ENCODE measurements around the gene ALDH3B2.
"Not testable (repeated sequence)": the region's sequence is repeated elsewhere in the genome, so short reads cannot be mapped to it uniquely, and the experiment has no call there.

Gene ALDH3B2

GRCh38 chr11:67629386-67630227 is 44.8 kb downstream of the ALDH3B2 start, which contains the start of gene NUDT8:
TSS of gene NUDT8 (minus strand) at chr11:67629937. CDS start at chr11:67629911, 26 bp downstream.
- peak; percentile 83 for DNase-seq (ENCODE audit: low spot score)

GRCh38 chr11:67628710-67629385 is 45.6 kb downstream of the ALDH3B2 start:
- no peak for DNase-seq (ENCODE audit: low spot score)

DNA sequence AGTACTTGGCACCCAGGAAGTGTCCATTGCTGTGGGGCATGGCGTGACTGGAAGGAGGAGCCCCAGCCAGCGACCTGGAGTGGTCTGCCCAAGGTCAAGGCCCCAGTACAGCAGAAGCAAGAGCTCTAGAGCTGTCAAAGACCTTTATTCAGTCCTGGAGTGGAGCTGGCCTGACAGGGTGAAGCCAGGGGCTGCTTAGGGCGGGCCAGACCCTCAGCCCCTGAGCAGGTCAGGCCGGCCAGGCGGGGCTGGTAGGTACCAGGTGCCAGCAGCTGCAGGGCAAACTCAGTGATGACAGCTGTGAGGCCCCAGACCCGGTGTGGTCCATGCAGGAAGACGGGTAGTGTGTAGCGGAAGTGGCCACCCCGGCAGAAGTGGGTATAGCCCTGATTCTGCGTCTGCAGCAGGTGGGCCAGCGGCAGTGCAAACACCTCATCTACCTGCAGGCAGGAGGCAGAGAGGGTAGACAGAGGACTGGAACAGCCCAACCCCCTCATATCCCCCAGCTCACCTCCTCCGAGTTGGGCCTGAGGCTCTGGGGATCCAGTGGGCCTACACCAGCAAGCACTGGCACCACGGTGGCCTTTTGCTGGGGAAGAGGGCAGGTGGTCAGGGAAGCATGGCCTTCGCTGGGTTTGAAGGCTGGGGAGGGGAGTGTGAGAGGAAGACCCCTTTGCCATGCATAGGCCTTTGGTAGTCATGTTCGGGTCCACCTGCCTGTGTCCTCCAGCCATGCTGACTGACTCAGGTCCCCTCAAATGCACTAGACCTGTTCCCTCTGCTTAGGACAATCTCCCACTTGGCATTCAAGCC is 46.4 kb downstream of the ALDH3B2 start:
- no peak for DNase-seq (ENCODE audit: low spot score)

GRCh38 chr11:67627441-67627811 is 47.0 kb downstream of the ALDH3B2 start:
- no peak for DNase-seq (ENCODE audit: low spot score)

DNA sequence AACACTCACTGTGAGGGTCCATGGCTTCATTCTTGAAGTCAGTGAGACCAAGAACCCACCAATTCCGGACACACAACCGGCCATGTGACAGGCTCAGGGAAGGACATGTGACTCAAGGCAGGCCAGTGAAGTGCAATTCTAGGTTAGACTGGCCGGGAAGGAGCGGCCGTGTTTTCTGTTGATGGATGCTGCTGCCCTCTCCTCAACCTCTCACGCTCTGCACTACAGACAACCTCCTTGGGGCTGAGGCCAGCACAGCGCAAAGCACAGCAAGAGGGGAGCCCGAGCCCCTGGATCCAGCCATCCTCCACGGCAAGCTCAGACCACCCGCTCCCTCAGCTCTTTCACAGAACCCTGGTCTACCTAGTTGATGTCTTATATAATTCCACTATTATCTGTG is 47.5 kb downstream of the ALDH3B2 start:
- DNase-seq (ENCODE audit: low spot score), result no peak

DNA sequence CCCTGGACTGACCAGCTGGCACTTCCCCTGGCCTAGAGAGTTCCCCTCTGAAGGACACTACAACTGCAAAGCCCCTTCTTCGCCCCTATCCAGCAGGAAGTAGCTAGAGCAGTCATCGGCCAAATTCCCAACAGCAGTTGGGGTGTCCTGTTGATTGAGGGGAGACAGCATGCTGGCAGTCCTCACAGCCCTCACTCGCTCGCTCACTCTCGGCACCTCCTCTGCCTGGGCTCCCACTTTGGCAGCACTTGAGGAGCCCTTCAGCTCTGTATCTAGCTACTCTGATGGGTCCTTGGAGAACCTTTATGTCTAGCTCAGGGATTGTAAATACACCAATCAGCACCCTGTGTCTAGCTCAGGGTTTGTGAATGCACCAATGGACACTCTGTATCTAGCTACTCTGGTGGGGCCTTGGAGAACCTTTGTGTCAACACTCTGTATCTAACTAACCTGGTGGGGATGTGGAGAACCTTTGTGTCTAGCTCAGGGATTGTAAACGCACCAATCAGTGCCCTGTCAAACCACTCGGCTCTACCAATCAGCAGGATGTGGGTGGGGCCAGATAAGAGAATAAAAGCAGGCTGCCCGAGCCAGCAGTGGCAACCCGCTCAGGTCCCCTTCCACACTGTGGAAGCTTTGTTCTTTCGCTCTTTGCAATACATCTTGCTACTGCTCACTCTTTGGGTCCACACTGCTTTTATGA is 48.1 kb downstream of the ALDH3B2 start:
- not testable (repeated sequence) for DNase-seq (ENCODE audit: low spot score)

DNA sequence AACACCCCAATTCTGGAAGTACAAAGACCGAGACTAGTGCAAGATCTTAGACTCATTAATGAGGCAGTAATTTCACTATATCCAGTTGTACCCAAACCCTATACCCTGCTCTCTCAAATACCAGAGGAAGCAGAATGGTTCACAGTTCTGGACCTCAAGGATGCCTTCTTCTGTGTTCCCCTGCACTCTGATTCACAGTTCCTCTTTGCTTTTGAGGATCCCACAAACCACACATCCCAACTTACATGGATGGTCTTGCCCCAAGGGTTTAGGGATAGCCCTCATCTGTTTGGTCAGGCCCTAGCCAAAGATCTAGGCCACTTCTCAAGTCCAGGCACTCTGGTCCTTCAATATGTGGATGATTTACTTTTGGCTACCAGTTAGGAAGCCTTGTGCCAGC is 50.6 kb downstream of the ALDH3B2 start:
- DNase-seq (ENCODE audit: low spot score), result not testable (repeated sequence)

DNA sequence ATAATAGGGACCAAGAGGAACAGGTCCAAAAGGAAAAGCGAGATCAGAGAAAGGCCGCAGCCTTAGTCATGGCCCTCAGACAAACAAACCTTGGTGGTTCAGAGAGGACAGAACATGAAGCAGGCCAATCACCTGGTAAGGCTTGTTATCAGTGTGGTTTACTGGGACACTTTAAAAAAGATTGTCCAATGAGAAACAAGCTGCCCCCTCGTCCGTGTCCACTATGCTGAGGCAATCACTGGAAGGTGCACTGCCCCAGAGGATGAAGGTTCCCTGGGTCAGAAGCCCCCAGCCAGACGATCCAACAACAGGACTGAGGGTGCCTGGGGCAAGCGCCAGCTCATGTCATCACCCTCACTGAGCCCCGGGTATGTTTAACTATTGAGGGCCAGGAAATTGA is 51.5 kb downstream of the ALDH3B2 start:
- not testable (repeated sequence) for DNase-seq (ENCODE audit: low spot score)

DNA sequence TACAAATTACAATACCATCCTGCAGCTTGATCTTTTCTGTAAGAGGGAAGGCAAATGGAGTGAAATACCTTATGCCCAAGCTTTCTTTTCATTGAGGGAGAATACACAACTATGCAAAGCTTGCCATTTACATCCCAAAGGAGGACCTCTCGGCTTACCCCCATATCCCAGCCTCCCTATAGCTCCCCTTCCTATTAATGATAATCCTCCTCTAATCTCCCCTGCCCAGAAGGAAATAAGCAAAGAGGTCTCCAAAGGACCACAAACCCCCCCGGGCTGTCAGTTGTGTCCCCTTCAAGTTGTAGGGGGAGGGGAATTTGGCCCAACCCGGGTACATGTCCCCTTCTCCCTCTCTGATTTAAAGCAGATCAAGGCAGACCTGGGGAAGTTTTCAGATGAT is 52.5 kb downstream of the ALDH3B2 start:
- not testable (repeated sequence) for DNase-seq (ENCODE audit: low spot score)

DNA sequence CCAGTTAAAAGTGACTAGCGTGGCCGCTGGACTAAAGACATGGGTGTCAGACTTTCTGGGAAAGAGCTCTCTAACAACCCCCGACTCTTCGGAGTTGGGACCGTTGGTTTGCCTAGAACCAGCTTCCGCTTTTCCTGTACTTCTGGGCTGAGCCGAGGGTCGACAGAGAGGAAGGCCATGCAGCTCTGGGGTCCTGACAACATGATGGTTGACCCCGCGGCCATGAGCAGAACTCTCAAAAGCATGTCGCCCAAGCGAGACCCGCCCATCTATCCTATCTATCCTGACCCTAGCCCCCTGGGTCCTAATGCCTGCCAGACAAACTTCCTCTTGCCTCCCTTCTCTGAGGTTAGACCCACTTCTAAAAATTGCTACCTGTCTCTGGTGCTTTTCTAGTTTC is 53.8 kb downstream of the ALDH3B2 start:
- DNase-seq (ENCODE audit: low spot score), result not testable (repeated sequence)

DNA sequence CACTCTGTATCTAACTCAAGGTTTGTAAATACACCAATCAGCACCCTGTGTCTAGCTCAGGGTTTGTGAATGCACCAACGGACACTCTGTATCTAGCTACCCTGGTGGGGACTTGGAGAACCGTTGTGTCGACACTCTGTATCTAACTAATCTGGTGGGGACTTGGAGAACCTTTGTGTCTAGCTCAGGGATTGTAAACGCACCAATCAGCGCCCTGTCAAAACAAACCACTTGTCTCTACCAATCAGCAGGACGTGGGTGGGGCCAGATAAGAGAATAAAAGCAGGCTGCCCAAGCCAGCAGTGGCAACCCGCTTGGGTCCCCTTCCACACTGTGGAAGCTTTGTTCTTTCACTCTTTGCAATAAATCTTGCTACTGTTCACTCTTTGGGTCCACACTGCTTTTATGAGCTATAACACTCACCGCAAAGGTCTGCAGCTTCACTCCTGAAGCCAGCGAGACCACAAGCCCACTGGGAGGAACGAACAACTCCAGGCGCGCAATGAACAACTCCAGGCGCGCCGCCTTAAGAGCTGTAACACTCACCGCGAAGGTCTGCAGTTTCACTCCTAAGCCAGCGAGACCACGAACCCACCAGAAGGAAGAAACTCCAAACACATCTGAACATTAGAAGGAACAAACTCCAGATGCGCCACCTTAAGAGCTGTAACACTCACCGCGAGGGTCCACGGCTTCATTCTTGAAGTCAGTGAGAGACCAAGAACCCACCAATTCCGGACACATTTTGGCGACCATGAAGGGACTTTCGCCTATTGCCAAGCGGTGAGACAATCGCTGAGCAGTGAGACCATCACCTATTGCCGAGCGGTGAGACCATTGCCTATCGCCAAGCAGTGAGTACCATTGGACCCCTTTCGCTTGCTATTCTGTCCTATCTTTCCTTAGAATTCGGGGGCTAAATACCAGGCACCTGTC is 54.5 kb downstream of the ALDH3B2 start:
- not testable (repeated sequence) for DNase-seq (ENCODE audit: low spot score)

DNA sequence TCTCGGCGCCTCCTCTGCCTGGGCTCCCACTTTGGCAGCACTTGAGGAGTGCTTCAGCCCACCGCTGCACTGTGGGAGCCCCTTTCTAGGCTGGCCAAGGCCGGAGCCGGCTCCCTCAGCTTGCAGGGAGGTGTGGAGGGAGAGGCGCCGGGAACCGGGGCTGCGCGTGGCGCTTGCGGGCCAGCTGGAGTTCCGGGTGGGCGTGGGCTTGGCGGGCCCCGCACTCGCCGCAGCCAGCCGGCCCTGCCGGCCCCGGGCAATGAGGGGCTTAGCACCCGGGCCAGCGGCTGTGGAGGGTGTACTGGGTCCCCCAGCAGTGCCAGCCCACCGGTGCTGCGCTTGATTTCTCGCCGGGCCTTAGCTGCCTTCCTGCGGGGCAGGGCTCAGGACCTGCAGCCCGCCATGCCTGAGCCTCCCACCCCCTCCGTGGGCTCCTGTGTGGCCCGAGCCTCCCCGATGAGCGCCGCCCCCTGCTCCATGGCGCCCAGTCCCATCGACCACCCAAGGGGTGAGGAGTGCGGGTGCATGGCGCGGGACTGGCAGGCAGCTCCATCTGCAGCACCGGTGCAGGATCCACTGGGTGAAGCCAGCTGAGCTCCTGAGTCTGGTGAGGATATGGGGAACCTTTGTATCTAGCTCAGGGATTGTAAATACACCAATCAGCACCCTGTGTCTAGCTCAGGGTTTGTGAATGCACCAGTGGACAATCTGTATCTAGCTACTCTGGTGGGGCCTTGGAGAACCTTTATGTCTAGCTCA is 55.3 kb downstream of the ALDH3B2 start:
- not testable (repeated sequence) for DNase-seq (ENCODE audit: low spot score)

DNA sequence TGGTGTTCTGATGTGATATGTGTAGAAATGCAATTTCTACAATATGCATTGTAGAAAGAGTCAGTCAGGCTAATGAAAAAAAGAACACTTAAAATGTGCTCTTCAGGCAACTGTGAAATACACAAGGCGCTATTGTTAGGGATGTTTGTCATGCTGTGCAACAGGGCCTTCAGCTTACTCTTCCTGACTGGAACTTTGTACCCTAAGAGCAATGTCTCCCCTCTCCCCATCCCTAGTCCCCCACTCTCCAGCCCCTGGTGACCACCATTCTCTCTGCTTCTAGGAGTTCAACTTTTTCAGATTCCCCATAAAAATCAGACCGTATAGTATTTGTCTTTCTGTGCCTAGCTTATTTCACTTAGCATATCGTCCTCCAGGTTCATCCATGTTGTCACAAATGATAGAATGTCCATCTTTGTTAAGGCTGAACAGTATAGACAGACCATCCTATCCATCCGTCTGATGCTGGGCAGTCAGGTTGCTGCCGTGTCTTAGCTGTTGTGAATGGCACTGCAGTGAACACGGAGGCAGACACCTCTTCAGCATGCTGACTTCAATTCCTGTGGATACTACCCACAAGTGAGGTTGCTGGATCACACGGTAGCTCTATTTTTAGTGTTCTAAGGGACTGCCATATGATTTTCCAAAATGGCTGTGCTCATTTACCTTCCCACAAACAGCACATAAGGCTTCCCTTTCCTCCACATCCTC is 57.0 kb downstream of the ALDH3B2 start:
- no peak for DNase-seq (ENCODE audit: low spot score)

- DNase-seq (ENCODE audit: low spot score), result no peak
Observed at GRCh38 chr11:67616431-67617242, 57.8 kb downstream of the ALDH3B2 start.

GRCh38 chr11:67615728-67616430 is 58.5 kb downstream of the ALDH3B2 start:
- no peak for DNase-seq (ENCODE audit: low spot score)

DNA sequence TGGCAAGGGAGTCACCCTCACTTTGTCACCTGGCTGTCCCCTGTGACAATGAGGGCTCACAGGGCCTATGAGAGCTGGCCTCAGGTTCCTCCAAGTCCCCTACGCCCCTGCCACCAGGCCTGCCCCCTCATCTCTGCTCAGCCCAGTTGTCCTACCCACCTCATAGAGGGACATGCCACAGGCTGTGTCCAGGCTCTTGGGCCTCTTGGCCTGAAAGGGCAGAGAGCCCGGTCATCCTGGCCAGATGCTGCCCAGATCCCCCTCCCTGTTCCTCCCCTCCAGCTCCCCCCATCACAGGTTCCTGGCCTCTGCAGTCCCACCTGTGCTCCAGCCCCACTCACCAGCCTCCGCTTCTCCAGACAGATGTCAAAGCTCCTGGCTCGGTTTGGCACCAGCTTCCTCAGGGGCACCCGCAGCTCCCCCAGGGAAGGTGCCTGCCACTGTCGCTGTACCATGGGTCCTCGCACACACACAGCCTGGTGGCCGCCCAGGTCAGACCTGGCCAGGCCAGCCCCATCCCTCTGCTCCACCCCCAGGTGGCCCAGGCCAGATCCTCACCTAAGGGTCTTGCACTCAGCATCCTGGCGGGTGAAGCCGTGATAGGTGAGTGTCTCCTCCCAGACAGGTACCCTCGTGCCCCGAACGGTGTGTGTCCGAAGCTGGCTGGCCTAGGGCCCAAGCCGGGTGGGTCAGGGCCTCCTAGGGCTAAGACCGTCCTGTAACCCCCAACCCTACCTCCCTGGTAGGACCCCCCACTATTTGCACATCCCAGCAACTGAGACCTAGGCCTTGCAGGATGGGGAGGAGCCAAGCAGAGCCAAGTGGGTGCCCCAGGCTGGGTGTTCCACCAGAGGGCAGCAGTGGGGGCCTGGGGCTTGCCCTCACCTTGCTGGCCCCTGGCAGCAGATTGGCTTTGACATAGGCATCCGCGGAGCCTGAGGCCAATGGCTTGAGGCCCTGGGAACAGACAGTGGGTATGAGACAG is 59.4 kb downstream of the ALDH3B2 start:
- peak; percentile 35 for DNase-seq (ENCODE audit: low spot score)
